Nephron progenitor cell (in vitro differentiated cells): ENCODE results near the gene ZNF784.
A peak's percentile ranks its signal among the peaks of the same experiment; 100 is the strongest.

Experiments
- DNase-seq: peaks from one replicate; pipeline ENCODE4 v3.0.0; 2021
- H3K27ac Mint-ChIP-seq: 2 replicates; pipeline ENCODE4 v1.8.0; 2021; ENCODE audit warnings: mild to moderate bottlenecking, moderate library complexity, mixed read lengths
- H3K27me3 Mint-ChIP-seq: 2 replicates; pipeline ENCODE4 v1.8.0; 2021; ENCODE audit warnings: mild to moderate bottlenecking, low read depth, mixed read lengths; ENCODE audit not compliant: poor library complexity
- H3K36me3 Mint-ChIP-seq: 2 replicates; pipeline ENCODE4 v1.8.0; 2021; ENCODE audit warnings: low read depth, mixed read lengths
- H3K4me1 Mint-ChIP-seq: 2 replicates; pipeline ENCODE4 v1.8.0; 2021; ENCODE audit warnings: mixed read lengths
- H3K4me3 Mint-ChIP-seq: 2 replicates; pipeline ENCODE4 v1.8.0; 2021; ENCODE audit warnings: mild to moderate bottlenecking, moderate library complexity, mixed read lengths
- H3K9me3 Mint-ChIP-seq: 2 replicates; pipeline ENCODE4 v1.8.0; 2021; ENCODE audit warnings: mild to moderate bottlenecking, moderate library complexity, mixed read lengths
- CTCF ChIP-seq: fragments of 200-600 bp; sonication (generic); IDR thresholded peaks from 2 replicates; pipeline ENCODE4 v1.5.0; 2021; ENCODE audit warnings: antibody characterized with exemption

ZNF784 gene

GRCh38 chr19:55603115-55603514 lies 21.3 kb downstream of the ZNF784 start:
- DNase-seq: no peak
- Mint-ChIP-seq H3K4me3 (no peak overlapping the region), H3K27me3 (no peaks in the 10 kb centered on the region), H3K4me1 (peaks cover 55% of the 10 kb centered on the region), H3K36me3 (peaks cover 29% of the 10 kb centered on the region), H3K9me3 (peaks cover 6% of the 10 kb centered on the region), H3K27ac (no peak overlapping the region)
- no peak for TF ChIP-seq CTCF

GRCh38 chr19:55602104-55603001 lies 22.0 kb downstream of the ZNF784 start:
- no peak overlapping the region for H3K4me3 Mint-ChIP-seq
- DNase-seq: no peak
- no peak overlapping the region for H3K27ac Mint-ChIP-seq
- no peak for TF ChIP-seq CTCF
- peaks cover 53% of the 10 kb centered on the region for H3K4me1 Mint-ChIP-seq
- peaks cover 6% of the 10 kb centered on the region for H3K9me3 Mint-ChIP-seq
- H3K36me3 Mint-ChIP-seq: peaks cover 27% of the 10 kb centered on the region
- H3K27me3 Mint-ChIP-seq: no peaks in the 10 kb centered on the region

GRCh38 chr19:55601084-55601483 lies 23.3 kb downstream of the ZNF784 start:
- peak overlapping the region; percentile 54 for H3K27ac Mint-ChIP-seq

GRCh38 chr19:55600662-55601028 lies 23.7 kb downstream of the ZNF784 start:
- peaks cover 43% of the 10 kb centered on the region for H3K4me1 Mint-ChIP-seq
- peak overlapping the region; percentile 82 for H3K4me3 Mint-ChIP-seq
- H3K36me3 Mint-ChIP-seq: peaks cover 35% of the 10 kb centered on the region
- no peaks in the 10 kb centered on the region for H3K27me3 Mint-ChIP-seq
- no peak for DNase-seq
- no peak for TF ChIP-seq CTCF
- no peak overlapping the region for H3K27ac Mint-ChIP-seq
- peaks cover 10% of the 10 kb centered on the region for H3K9me3 Mint-ChIP-seq

More at GRCh38 chr19:55601084-55601483, 23.3 kb downstream of the ZNF784 start:
- no peak for DNase-seq
- H3K4me3 Mint-ChIP-seq: peak overlapping the region; percentile 82
- H3K9me3 Mint-ChIP-seq: peaks cover 10% of the 10 kb centered on the region
- peaks cover 46% of the 10 kb centered on the region for H3K4me1 Mint-ChIP-seq
- H3K36me3 Mint-ChIP-seq: peaks cover 31% of the 10 kb centered on the region
- no peak for TF ChIP-seq CTCF
- no peaks in the 10 kb centered on the region for H3K27me3 Mint-ChIP-seq

GRCh38 chr19:55599842-55600661 lies 24.3 kb downstream of the ZNF784 start, which contains the start of gene ZNF524:
Gene ZNF524, plus strand, starts transcription at chr19:55600288. Its CDS starts 1,825 bp downstream, at chr19:55602113.
- no peak for TF ChIP-seq CTCF
- Mint-ChIP-seq H3K9me3 (peaks cover 10% of the 10 kb centered on the region), H3K36me3 (peaks cover 41% of the 10 kb centered on the region), H3K27ac (peak within 1 kb of the TSS; percentile 99), H3K4me1 (peaks cover 43% of the 10 kb centered on the region), H3K4me3 (peak within 1 kb of the TSS; percentile 96), H3K27me3 (no peaks in the 10 kb centered on the region)
- peak; percentile 87 for DNase-seq
